IMR-90 (cell line): ENCODE measurements around the gene ARHGAP28.

Source experiments
- BHLHE40 ChIP-seq: fragments of 150-350 bp; IDR thresholded peaks from 2 replicates; pipeline ENCODE4 v1.6.1; 2016; ENCODE audit warnings: mild to moderate bottlenecking, low read depth, low read length
- MAFK ChIP-seq: IDR thresholded peaks from 2 replicates; pipeline ENCODE4 v1.6.1; 2012; ENCODE audit warnings: low read depth, low read length, improper control_type of control experiment
- MAZ ChIP-seq: IDR thresholded peaks from 2 replicates; pipeline ENCODE4 v1.6.1; 2012; ENCODE audit warnings: low read depth, mild to moderate bottlenecking, low read length, improper control_type of control experiment, moderate library complexity, borderline replicate concordance
- MXI1 ChIP-seq: IDR thresholded peaks from 2 replicates; pipeline ENCODE4 v1.6.1; 2012; ENCODE audit warnings: low read depth, mild to moderate bottlenecking, low read length, moderate library complexity, borderline replicate concordance
- POLR2A ChIP-seq: IDR thresholded peaks from 2 replicates; pipeline ENCODE4 v1.6.1; 2012; ENCODE audit warnings: mild to moderate bottlenecking, low read depth, low read length
- RCOR1 ChIP-seq: IDR thresholded peaks from 2 replicates; pipeline ENCODE4 v1.6.1; 2012; ENCODE audit warnings: mild to moderate bottlenecking, low read length, improper control_type of control experiment; ENCODE audit not compliant: insufficient replicate concordance
- RFX5 ChIP-seq: IDR thresholded peaks from 2 replicates; pipeline ENCODE4 v1.8.0; 2012; ENCODE audit warnings: low read depth, mild to moderate bottlenecking, low read length, moderate library complexity
- SMC3 ChIP-seq: fragments of 150-350 bp; IDR thresholded peaks from 2 replicates; pipeline ENCODE4 v1.6.1; 2016; ENCODE audit warnings: low read depth, mild to moderate bottlenecking, antibody characterized with exemption, low read length, moderate library complexity
- USF2 ChIP-seq: fragments of 150-350 bp; IDR thresholded peaks from 2 replicates; pipeline ENCODE4 v1.6.1; 2017; ENCODE audit warnings: mild to moderate bottlenecking, antibody characterized with exemption, low read length, low read depth
- TF ChIP-seq, protein P1 (sequence below): conservative IDR thresholded peaks from 2 replicates; pipeline ENCODE4 v1.5.1; 2012; ENCODE audit warnings: mild to moderate bottlenecking, low read depth, low read length, improper control_type of control experiment

GRCh38 chr18:6711467-6711866 lies 18.0 kb upstream of the ARHGAP28 start:
- TF ChIP-seq POLR2A (no peak), USF2 (no peak), MAZ (no peak), BHLHE40 (no peak), SMC3 (no peak), RFX5 (no peak), RCOR1 (no peak), MXI1 (no peak), MAFK (no peak)
- TF ChIP-seq, protein P1, sequence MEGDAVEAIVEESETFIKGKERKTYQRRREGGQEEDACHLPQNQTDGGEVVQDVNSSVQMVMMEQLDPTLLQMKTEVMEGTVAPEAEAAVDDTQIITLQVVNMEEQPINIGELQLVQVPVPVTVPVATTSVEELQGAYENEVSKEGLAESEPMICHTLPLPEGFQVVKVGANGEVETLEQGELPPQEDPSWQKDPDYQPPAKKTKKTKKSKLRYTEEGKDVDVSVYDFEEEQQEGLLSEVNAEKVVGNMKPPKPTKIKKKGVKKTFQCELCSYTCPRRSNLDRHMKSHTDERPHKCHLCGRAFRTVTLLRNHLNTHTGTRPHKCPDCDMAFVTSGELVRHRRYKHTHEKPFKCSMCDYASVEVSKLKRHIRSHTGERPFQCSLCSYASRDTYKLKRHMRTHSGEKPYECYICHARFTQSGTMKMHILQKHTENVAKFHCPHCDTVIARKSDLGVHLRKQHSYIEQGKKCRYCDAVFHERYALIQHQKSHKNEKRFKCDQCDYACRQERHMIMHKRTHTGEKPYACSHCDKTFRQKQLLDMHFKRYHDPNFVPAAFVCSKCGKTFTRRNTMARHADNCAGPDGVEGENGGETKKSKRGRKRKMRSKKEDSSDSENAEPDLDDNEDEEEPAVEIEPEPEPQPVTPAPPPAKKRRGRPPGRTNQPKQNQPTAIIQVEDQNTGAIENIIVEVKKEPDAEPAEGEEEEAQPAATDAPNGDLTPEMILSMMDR = no peak
